HEK293 (cell line): ENCODE measurements around the gene HOXC10.

Experiments used
- ZNF2 ChIP-seq: fragments of 450-650 bp; formaldehyde crosslinking; IDR thresholded peaks from 2 replicates; pipeline ENCODE4 v1.5.1; 2016; ENCODE audit warnings: missing biosample characterization, missing genetic modification characterization
- TF ChIP-seq, protein P1 (sequence below): fragments of 450-650 bp; formaldehyde crosslinking; IDR thresholded peaks from 2 replicates; pipeline ENCODE4 v1.5.1; 2016; ENCODE audit warnings: missing biosample characterization, missing genetic modification characterization
- TF ChIP-seq, protein P2 (sequence below): fragments of 450-650 bp; formaldehyde crosslinking; IDR thresholded peaks from 2 replicates; pipeline ENCODE4 v1.5.1; 2016; ENCODE audit warnings: missing biosample characterization, missing genetic modification characterization

- TF ChIP-seq, protein P1, sequence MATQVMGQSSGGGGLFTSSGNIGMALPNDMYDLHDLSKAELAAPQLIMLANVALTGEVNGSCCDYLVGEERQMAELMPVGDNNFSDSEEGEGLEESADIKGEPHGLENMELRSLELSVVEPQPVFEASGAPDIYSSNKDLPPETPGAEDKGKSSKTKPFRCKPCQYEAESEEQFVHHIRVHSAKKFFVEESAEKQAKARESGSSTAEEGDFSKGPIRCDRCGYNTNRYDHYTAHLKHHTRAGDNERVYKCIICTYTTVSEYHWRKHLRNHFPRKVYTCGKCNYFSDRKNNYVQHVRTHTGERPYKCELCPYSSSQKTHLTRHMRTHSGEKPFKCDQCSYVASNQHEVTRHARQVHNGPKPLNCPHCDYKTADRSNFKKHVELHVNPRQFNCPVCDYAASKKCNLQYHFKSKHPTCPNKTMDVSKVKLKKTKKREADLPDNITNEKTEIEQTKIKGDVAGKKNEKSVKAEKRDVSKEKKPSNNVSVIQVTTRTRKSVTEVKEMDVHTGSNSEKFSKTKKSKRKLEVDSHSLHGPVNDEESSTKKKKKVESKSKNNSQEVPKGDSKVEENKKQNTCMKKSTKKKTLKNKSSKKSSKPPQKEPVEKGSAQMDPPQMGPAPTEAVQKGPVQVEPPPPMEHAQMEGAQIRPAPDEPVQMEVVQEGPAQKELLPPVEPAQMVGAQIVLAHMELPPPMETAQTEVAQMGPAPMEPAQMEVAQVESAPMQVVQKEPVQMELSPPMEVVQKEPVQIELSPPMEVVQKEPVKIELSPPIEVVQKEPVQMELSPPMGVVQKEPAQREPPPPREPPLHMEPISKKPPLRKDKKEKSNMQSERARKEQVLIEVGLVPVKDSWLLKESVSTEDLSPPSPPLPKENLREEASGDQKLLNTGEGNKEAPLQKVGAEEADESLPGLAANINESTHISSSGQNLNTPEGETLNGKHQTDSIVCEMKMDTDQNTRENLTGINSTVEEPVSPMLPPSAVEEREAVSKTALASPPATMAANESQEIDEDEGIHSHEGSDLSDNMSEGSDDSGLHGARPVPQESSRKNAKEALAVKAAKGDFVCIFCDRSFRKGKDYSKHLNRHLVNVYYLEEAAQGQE (tag by site-specific recombination): no peak
- TF ChIP-seq, protein P2, sequence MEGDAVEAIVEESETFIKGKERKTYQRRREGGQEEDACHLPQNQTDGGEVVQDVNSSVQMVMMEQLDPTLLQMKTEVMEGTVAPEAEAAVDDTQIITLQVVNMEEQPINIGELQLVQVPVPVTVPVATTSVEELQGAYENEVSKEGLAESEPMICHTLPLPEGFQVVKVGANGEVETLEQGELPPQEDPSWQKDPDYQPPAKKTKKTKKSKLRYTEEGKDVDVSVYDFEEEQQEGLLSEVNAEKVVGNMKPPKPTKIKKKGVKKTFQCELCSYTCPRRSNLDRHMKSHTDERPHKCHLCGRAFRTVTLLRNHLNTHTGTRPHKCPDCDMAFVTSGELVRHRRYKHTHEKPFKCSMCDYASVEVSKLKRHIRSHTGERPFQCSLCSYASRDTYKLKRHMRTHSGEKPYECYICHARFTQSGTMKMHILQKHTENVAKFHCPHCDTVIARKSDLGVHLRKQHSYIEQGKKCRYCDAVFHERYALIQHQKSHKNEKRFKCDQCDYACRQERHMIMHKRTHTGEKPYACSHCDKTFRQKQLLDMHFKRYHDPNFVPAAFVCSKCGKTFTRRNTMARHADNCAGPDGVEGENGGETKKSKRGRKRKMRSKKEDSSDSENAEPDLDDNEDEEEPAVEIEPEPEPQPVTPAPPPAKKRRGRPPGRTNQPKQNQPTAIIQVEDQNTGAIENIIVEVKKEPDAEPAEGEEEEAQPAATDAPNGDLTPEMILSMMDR (tag by site-specific recombination): no peak; the same call in 1 of the 2 replicates
- TF ChIP-seq ZNF2 (tag by site-specific recombination): no peak
Measured at GRCh38 chr12:53998900-53999236, 13.9 kb downstream of the HOXC10 start.
